ENCODE measurements around the gene FA2H.
A peak's percentile ranks its signal among the peaks of the same experiment; 100 is the strongest.

The FA2H gene

GRCh38 chr16:74667255-74667700 is 107.3 kb downstream of the FA2H start:
- ChIA-PET POLR2A (interaction anchor here (0.6 to 1.5 kb wide), 5 partner anchors 12 to 207 kb away, joined by 3 to 12 read pairs (median 4); partner anchors contain the start of gene GLG1), CTCF (interaction anchor here (0.9 to 2.1 kb wide), 5 partner anchors 11 to 195 kb away, joined by 4 to 9 read pairs (median 4); no protein-coding TSS in a partner anchor)
- peak; percentile 31 for DNase-seq (ENCODE audit: extremely low spot score)
- TF ChIP-seq, protein P1, sequence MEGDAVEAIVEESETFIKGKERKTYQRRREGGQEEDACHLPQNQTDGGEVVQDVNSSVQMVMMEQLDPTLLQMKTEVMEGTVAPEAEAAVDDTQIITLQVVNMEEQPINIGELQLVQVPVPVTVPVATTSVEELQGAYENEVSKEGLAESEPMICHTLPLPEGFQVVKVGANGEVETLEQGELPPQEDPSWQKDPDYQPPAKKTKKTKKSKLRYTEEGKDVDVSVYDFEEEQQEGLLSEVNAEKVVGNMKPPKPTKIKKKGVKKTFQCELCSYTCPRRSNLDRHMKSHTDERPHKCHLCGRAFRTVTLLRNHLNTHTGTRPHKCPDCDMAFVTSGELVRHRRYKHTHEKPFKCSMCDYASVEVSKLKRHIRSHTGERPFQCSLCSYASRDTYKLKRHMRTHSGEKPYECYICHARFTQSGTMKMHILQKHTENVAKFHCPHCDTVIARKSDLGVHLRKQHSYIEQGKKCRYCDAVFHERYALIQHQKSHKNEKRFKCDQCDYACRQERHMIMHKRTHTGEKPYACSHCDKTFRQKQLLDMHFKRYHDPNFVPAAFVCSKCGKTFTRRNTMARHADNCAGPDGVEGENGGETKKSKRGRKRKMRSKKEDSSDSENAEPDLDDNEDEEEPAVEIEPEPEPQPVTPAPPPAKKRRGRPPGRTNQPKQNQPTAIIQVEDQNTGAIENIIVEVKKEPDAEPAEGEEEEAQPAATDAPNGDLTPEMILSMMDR (IDR thresholded peaks at IDR 0.05; ENCODE audit: control extremely low read depth, extremely low read depth, low read depth, missing control alignments) = no peak

GRCh38 chr16:74666425-74667254 is 108.0 kb downstream of the FA2H start, which contains the start of gene RFWD3:
RFWD3 (minus strand) TSS chr16:74666877; CDS start chr16:74661449, 5,428 bp downstream.
- POLR2A ChIA-PET = interaction anchor here (0.6 to 1.5 kb wide), 5 partner anchors 11 to 206 kb away, joined by 3 to 12 read pairs (median 4); partner anchors contain the start of gene GLG1

DNA sequence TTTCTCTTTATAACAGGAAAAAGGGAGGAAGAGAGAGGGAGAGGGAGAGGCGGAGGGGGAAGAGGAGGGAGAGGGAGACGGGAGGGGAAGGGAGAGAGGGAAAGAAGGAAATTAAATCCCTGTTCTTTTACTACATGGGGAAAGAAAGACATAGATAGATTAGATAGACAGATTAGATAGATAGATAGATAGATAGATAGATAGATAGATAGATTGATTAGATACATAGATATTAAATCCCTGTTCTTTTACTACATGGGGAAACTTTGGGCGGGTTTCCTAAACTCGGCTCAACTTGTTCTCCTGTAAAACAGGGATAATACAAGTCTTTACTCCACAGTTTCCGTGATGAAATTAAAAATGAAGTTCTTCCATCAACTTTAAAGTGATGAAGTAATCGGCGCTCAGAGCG is 108.6 kb downstream of the FA2H start:
- DNase-seq (ENCODE audit: extremely low spot score) = no peak
- POLR2A ChIA-PET = interaction anchor here (0.7 to 1.0 kb wide), 2 partner anchors 11 to 27 kb away, joined by 4 to 8 read pairs; no protein-coding TSS in a partner anchor
- TF ChIP-seq, protein P1 (IDR thresholded peaks at IDR 0.05; ENCODE audit: control extremely low read depth, extremely low read depth, low read depth, missing control alignments) = no peak
- CTCF ChIA-PET = interaction anchor here (1.5 kb wide), 1 partner anchor 16 kb away, joined by 4 read pairs; no protein-coding TSS in a partner anchor

More at GRCh38 chr16:74666425-74667254, 108.0 kb downstream of the FA2H start, which contains the start of gene RFWD3:
- CTCF ChIA-PET = interaction anchor here (0.9 to 1.9 kb wide), 4 partner anchors 10 to 28 kb away, joined by 4 to 9 read pairs (median 4); no protein-coding TSS in a partner anchor
- TF ChIP-seq, protein P1 (IDR thresholded peaks at IDR 0.05; ENCODE audit: control extremely low read depth, extremely low read depth, low read depth, missing control alignments) = no peak
- DNase-seq (ENCODE audit: extremely low spot score) = peak; percentile 100
